Activated CD4-positive, alpha-beta T cell treated with anti-CD3 and anti-CD28 coated beads for 4 hours (primary cell): ENCODE results near the gene HHAT.

Experiments
- DNase-seq, 2 donors: peaks; one replicate each; pipeline ENCODE4 v3.0.0-alpha.2; 2020

HHAT gene

DNA sequence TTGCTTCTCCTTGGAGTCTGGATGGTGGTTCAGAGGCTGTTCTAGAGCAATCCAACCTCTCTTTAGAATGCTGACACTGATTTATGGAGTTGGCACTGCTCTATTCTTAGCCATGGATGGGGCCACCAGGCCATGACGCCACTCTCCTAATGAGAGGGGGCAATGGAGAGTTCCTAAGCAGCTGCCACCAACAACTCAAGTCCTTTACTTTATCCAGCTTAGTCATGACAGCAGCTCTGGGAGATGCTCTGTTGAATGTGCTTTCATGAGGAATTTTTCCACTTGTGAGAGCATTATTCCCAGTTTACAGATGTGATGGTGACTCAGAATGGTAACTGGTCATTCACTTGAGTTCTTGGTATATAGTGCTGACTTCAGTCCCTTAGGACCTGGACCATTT is 366.3 kb downstream of the HHAT start:
- no peak for DNase-seq

DNA sequence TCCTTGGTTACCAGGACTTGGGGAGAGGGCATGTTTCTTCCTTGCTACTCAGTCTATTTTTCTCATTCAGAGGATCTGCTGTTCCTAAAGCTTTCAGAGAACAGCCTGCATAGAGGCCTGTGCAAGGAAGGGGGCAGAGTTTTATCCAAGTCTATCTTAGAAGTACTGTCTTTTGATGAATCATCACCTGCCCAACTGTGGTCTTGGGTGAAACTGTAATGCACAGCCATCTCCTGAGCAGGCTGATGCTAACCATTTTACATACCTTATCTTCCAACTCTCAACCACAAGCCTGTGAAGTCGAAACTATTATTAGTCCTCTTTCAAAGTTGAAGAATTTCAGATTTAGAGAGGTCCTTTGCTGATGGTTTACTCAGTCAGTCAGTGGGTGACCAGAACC is 368.0 kb downstream of the HHAT start:
- DNase-seq = no peak

DNA sequence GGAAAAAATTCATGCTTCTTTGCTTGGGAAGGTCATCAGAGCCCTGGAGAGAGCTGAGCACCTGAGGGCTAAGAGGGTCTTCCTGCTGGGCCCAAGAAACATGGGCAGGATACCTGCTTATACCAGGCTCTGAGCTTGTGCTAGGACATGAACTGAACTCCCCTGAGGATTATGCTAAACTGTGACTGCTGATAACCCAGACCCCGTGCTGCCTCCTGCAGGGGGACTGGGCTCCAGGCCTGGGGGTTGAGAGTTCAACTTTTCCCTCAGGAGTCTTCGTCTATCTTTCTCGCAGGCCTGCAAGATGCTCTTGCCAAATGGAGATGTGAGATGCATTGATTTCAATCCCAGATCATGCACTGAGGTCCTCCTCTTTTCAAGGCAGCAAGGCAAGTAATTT is 368.5 kb downstream of the HHAT start:
- no peak for DNase-seq

GRCh38 chr1:210698661-210699060 is 370.0 kb downstream of the HHAT start:
- no peak for DNase-seq

DNA sequence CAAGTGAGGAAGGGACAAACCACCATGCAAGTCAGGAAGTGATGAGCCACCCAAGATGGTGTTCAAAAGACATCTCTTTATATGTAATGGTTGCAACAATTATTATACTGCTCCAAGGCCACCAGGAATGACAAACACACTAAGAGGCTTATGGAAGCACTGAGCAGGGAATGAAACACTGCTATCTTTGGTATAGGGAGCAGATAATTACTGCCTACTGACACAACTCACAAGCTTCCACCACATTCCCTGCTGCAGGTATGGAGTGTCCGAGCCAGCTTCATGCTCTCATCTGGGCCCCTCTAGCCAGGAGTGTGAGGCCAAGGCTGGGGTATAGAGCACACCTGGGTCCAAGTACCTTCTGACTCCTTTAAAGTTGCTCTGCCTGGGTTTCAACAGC is 371.4 kb downstream of the HHAT start:
- DNase-seq = no peak

DNA sequence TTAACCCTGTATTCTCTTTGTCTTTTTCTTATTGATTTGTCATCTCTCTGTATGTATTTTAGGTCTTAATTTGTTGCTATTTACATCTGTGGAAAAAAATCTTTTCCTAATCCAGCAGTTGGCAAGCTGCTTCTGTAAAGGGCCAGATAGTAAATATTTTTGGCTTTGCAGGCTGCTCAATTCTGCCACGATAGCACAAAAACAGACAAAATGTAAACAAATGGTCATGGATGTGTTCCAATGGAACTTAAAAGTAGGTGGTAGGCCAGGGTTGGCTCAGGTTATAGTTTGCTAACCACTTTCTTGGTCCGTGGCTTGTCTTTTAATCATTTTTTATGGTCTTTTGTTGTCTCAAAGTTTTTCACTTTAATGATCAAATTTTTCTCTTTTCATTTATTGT is 371.8 kb downstream of the HHAT start:
- no peak for DNase-seq

- DNase-seq = no peak
These were observed 373.8 kb downstream of the HHAT start for GRCh38 chr1:210702506-210702905.

DNA sequence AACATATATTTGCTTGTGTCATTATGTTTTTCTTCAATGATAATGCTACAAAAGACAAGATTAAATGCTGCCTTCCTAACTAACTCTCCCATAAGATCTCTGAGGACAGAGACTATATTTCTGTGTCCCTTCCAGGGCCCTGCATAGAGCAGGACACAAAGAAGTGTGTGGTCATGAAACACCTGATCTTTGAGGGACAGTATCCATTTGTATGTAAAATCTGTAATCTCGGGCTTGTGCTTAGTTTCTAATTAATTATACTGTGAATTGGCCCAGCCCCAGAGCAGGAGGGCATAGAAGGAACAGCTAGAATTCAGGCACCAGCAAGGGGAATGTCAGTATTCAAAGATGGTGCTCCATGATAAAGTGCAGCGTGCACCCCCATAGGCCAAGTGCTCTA is 374.9 kb downstream of the HHAT start:
- DNase-seq = no peak

DNA sequence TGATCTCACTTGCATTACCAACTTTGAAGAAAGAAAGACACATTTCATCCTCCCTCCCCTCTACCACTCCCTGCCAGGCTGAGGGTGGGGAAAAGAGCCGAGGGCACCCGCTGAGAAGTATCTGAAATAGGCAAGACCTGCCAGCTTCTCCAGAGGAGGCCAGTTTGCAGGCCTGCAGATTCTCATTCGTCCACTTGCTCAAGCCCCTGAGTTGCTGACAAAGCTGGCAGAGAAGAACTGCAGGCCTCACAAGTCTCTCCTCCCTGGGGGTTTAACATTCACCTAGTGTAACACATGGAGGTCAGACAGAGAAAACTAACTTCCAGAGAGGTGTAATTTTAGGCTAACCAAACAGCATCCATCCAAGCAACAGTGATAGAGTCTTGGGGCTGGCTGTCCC is 376.4 kb downstream of the HHAT start:
- DNase-seq = no peak

GRCh38 chr1:210706246-210706645 is 377.5 kb downstream of the HHAT start:
- DNase-seq = no peak

- DNase-seq = no peak
These were observed 378.9 kb downstream of the HHAT start for GRCh38 chr1:210707300-210708240.

DNA sequence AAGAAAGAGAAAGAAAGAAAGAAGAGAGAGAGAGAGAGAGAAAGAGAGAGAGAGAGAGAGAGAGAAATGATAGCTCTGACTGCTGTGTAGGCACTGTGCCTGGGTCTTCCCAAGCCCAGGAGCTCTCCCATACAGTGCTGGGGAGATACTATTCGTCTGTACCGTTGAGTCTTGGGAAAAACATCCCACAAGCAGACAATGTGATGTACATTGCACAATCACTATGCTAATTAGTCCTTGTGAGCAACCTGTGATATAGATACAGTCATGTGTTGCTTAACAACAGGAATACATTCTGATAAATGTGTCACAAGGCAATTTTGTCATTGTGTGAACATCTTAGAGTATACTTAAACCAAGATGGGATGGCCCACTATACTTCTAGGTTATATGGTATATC is 381.0 kb downstream of the HHAT start:
- DNase-seq = no peak

GRCh38 chr1:210711825-210712612 is 383.3 kb downstream of the HHAT start:
- DNase-seq = no peak

GRCh38 chr1:210715072-210715471 is 386.4 kb downstream of the HHAT start:
- DNase-seq = no peak

DNA sequence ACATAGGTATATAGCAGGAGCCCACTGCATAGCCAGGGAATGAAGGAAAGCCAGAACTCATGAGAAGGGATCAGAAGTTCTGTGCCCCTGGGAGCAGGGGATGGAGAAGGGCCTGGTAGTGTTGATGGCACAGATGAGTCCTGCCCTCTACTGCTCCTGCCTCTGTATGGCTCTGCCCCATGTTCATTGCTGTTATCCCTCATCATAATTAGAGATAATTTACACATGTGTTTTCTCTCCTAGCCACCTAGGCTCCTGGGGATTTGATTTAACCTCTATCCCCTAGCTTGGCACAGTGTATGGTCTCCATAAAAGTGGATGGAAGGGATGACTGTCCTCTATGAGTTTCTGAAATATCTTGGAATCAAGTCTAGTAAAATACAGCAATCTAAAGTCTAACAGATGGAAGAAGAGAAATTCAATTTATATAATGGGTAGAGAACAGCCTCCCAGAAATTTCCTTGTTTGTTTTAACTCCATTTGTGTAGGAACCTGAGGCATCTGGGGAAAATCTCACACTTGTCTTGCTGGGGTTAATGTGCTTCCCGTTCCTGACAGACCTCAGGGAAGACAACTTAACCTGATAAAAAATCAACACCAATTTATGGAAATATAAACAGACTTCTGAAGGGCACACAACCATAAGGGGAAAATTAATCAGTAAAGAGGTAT is 393.8 kb downstream of the HHAT start:
- no peak for DNase-seq

DNA sequence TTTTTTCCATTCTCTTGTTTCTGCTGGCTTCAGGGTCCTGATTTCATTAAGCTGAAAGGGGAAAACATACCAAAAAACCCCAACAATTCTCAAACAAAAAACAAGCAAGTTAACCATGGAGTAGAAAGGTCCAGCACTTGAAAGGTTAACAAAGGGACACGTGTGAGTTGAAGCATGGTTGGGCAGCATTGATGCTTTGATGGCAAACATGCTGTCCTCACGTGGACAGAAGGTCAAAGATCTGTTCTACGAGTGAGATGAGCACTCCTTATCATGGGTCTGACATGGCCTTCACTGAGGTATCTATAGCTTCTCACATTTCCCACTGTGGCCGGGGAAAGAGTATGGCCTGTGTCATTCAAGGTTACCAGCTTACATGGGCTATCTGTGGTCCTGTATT is 394.9 kb downstream of the HHAT start:
- DNase-seq = no peak

GRCh38 chr1:210724768-210725167 is 396.1 kb downstream of the HHAT start:
- no peak for DNase-seq
